Hepatocyte (in vitro differentiated cells): Measurements from ENCODE around the gene UBASH3A. TPM values are rescaled to one million over a fixed set of nuclear protein-coding genes. Genes with fewer than 3 reads are reported as not detected.

Source experiments
- DNase-seq: peaks from one replicate; pipeline ENCODE4 v3.0.0-alpha.2; 2016; ENCODE audit warnings: low spot score
- H2AFZ ChIP-seq: fragments of 200-600 bp; sonication (generic); 2 replicates; pipeline ENCODE4 v1.6.0; 2016; ENCODE audit warnings: antibody characterized with exemption, mild to moderate bottlenecking
- H3K27ac ChIP-seq: fragments of 200-600 bp; sonication (generic); 2 replicates; pipeline ENCODE4 v1.5.1; 2016; ENCODE audit warnings: mild to moderate bottlenecking
- H3K27me3 ChIP-seq: fragments of 200-600 bp; sonication (generic); 2 replicates; pipeline ENCODE4 v1.6.1; 2016
- H3K36me3 ChIP-seq: fragments of 200-600 bp; sonication (generic); replicated peaks from 2 replicates; pipeline ENCODE4 v1.5.1; 2016; ENCODE audit warnings: low read depth; ENCODE audit not compliant: insufficient read depth
- H3K4me1 ChIP-seq: fragments of 200-600 bp; sonication (generic); 2 replicates; pipeline ENCODE4 v1.5.1; 2016; ENCODE audit warnings: mild to moderate bottlenecking, moderate library complexity; ENCODE audit not compliant: insufficient read depth
- H3K4me2 ChIP-seq: fragments of 200-600 bp; sonication (generic); 2 replicates; pipeline ENCODE4 v1.6.0; 2016
- H3K4me3 ChIP-seq: fragments of 200-600 bp; sonication (generic); 2 replicates; pipeline ENCODE4 v1.5.1; 2016; ENCODE audit warnings: mild to moderate bottlenecking
- H3K79me2 ChIP-seq: fragments of 200-600 bp; sonication (generic); 2 replicates; pipeline ENCODE4 v1.6.0; 2017; ENCODE audit warnings: mild to moderate bottlenecking
- H3K9me2 ChIP-seq: fragments of 200-600 bp; sonication (generic); replicated peaks from 2 replicates; pipeline ENCODE4 v1.6.0; 2017; ENCODE audit warnings: mild to moderate bottlenecking; ENCODE audit not compliant: insufficient read depth
- H3K9me3 ChIP-seq: fragments of 200-600 bp; sonication (generic); 2 replicates; pipeline ENCODE4 v1.5.1; 2016; ENCODE audit warnings: low read depth, mild to moderate bottlenecking
- H4K20me1 ChIP-seq: fragments of 200-600 bp; sonication (generic); 2 replicates; pipeline ENCODE4 v1.6.0; 2016; ENCODE audit warnings: mild to moderate bottlenecking; ENCODE audit not compliant: insufficient read depth, poor library complexity, severe bottlenecking
- EZH2 ChIP-seq: fragments of 200-600 bp; sonication (generic); IDR thresholded peaks from 2 replicates; pipeline ENCODE4 v1.6.1; 2016; ENCODE audit warnings: antibody characterized with exemption, mild to moderate bottlenecking, borderline replicate concordance
- EZH2phosphoT487 ChIP-seq: fragments of 200-600 bp; sonication (generic); IDR thresholded peaks from one replicate; pipeline ENCODE4 v1.6.1; 2018; ENCODE audit warnings: antibody characterized with exemption, mild to moderate bottlenecking, low read depth, moderate library complexity; ENCODE audit not compliant: unreplicated experiment, severe bottlenecking
- WGBS: methylation state at CpG from one replicate; pipeline ENCODE4 v1.1.6; 2016; ENCODE audit warnings: low lambda C conversion rate; ENCODE audit errors: missing lambda C conversion rate; 5-methylcytosine and 5-hydroxymethylcytosine counted together
- polyA plus RNA-seq: library from polyadenylated mRNA; unstranded; fragments of >200 nt; fragmentation: Nextera tagmentation; extraction: Ambion mirVana; gene quantifications from 2 replicates; pipeline ENCODE4 v1.2.1, GENCODE V29; 2016
- total RNA-seq: library from RNA; depleted of rRNA; stranded (reverse); fragments of >200 nt; gene quantifications from 2 replicates; pipeline ENCODE4 v1.2.3, GENCODE V29; 2014
- TF ChIP-seq, protein P1 (sequence below): fragments of 200-600 bp; sonication (generic); IDR thresholded peaks from 2 replicates; pipeline ENCODE4 v1.5.1; 2016; ENCODE audit warnings: antibody characterized with exemption, mild to moderate bottlenecking; ENCODE audit not compliant: poor library complexity

The UBASH3A gene, protein sequence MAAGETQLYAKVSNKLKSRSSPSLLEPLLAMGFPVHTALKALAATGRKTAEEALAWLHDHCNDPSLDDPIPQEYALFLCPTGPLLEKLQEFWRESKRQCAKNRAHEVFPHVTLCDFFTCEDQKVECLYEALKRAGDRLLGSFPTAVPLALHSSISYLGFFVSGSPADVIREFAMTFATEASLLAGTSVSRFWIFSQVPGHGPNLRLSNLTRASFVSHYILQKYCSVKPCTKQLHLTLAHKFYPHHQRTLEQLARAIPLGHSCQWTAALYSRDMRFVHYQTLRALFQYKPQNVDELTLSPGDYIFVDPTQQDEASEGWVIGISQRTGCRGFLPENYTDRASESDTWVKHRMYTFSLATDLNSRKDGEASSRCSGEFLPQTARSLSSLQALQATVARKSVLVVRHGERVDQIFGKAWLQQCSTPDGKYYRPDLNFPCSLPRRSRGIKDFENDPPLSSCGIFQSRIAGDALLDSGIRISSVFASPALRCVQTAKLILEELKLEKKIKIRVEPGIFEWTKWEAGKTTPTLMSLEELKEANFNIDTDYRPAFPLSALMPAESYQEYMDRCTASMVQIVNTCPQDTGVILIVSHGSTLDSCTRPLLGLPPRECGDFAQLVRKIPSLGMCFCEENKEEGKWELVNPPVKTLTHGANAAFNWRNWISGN
- total RNA-seq: not detected in 2 replicates
- polyA plus RNA-seq: not detected in 2 replicates

DNA sequence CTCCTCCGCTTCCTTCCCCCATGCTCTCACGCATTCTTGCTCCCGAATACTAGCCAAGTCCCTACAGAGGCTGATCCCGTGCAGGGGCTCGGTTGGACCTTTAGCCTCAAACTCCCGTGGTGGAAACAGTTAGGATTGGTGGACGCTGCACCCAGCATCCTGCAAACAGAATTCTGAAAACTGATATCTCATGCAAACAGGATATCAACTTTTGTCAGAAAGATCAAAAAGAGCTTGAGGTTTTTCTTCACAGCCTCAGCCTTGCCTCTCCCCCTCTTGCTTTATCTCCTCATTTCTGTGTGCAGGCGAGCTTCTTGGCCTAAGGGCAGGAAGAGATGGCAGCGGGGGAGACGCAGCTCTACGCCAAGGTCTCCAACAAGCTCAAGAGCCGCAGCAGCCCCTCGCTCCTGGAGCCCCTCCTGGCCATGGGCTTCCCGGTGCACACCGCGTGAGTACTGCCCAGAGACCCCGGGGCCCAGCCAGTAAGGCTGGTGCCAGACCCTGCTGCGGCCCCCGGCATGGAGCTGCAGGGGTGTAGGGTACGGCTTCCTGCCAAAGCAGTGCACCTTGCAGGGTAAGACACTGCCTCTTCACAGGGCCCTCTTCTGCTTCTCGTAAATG is at the start of gene UBASH3A:
TSS of gene UBASH3A (plus strand) at position 292 of the 621 bp plus-strand sequence. CDS start at position 336, 44 bp downstream.
- H4K20me1 ChIP-seq: no peaks in the 10 kb centered on the region
- TF ChIP-seq EZH2phosphoT487 (no peak), EZH2 (no peak)
- TF ChIP-seq, protein P1, sequence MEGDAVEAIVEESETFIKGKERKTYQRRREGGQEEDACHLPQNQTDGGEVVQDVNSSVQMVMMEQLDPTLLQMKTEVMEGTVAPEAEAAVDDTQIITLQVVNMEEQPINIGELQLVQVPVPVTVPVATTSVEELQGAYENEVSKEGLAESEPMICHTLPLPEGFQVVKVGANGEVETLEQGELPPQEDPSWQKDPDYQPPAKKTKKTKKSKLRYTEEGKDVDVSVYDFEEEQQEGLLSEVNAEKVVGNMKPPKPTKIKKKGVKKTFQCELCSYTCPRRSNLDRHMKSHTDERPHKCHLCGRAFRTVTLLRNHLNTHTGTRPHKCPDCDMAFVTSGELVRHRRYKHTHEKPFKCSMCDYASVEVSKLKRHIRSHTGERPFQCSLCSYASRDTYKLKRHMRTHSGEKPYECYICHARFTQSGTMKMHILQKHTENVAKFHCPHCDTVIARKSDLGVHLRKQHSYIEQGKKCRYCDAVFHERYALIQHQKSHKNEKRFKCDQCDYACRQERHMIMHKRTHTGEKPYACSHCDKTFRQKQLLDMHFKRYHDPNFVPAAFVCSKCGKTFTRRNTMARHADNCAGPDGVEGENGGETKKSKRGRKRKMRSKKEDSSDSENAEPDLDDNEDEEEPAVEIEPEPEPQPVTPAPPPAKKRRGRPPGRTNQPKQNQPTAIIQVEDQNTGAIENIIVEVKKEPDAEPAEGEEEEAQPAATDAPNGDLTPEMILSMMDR: no peak
- no peak within 1 kb of the TSS for H2AFZ ChIP-seq
- H3K79me2 ChIP-seq: no peaks in the 10 kb centered on the region
- H3K27me3 ChIP-seq: no peaks in the 10 kb centered on the region
- no peak within 1 kb of the TSS for H3K4me3 ChIP-seq
- H3K9me3 ChIP-seq: no peaks in the 10 kb centered on the region
- H3K9me2 ChIP-seq: no peaks in the 10 kb centered on the region
- WGBS: 80% methylated on average over 21 of the region's 21 CpGs
- no peak within 1 kb of the TSS for H3K4me2 ChIP-seq
- H3K4me1 ChIP-seq: peaks cover 11% of the 10 kb centered on the region
- no peak for DNase-seq
- no peaks in the 10 kb centered on the region for H3K36me3 ChIP-seq
- no peak within 1 kb of the TSS for H3K27ac ChIP-seq

DNA sequence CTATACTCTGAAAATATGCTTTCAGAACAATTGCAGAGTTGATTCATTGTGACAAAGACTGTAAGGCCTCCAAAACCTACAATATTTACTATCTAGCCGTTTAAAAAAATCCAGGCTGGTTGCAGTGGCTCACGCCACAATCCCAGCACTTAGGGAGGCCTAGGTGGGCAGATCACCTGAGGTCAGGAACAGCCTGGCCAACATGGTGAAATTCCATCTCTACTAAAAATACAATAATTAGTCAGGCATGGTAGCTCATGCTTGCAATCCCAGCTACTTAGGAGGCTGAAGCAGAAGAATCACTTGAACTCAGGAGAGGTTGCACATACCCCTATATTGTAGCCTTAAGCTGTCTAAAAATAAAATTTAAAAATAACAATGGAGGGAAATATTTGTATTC is 47.7 kb upstream of the UBASH3A start:
- H3K4me3 ChIP-seq: no peak overlapping the region
- H4K20me1 ChIP-seq: no peaks in the 10 kb centered on the region
- no peaks in the 10 kb centered on the region for H3K27me3 ChIP-seq
- H3K4me1 ChIP-seq: no peaks in the 10 kb centered on the region
- 94% methylated on average over 2 of the region's 2 CpGs for WGBS
- H3K9me2 ChIP-seq: no peaks in the 10 kb centered on the region
- no peak for DNase-seq
- no peak overlapping the region for H2AFZ ChIP-seq
- TF ChIP-seq EZH2phosphoT487 (no peak), EZH2 (no peak)
- TF ChIP-seq, protein P1: no peak
- H3K79me2 ChIP-seq: no peaks in the 10 kb centered on the region
- H3K9me3 ChIP-seq: no peaks in the 10 kb centered on the region
- no peak overlapping the region for H3K4me2 ChIP-seq
- no peaks in the 10 kb centered on the region for H3K36me3 ChIP-seq
- H3K27ac ChIP-seq: no peak overlapping the region

DNA sequence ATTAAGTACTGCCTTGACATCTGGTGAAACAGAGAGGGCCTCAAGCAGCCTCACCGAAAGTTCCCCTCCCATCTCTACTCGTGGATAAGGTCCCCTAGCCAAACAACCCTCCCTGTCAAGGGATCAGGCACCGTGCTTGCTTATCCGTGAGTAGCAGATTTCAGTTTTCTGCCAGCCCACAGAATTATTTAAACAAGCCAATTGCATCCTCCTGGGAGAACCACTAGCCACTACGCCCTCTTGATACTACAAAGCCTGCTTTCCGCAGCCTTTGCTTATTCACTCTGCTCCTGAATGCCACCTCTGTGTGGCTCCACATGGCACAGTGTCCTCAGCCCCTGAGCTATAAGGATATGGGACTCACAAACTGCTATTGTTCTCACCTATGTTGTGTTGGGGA is 47.1 kb upstream of the UBASH3A start:
- DNase-seq: no peak
- no peaks in the 10 kb centered on the region for H4K20me1 ChIP-seq
- no peak overlapping the region for H3K4me3 ChIP-seq
- no peaks in the 10 kb centered on the region for H3K36me3 ChIP-seq
- no peaks in the 10 kb centered on the region for H3K9me3 ChIP-seq
- no peaks in the 10 kb centered on the region for H3K9me2 ChIP-seq
- H3K27me3 ChIP-seq: no peaks in the 10 kb centered on the region
- H2AFZ ChIP-seq: no peak overlapping the region
- H3K27ac ChIP-seq: no peak overlapping the region
- no peaks in the 10 kb centered on the region for H3K79me2 ChIP-seq
- H3K4me1 ChIP-seq: no peaks in the 10 kb centered on the region
- TF ChIP-seq, protein P1: no peak
- TF ChIP-seq EZH2 (no peak), EZH2phosphoT487 (no peak)
- no peak overlapping the region for H3K4me2 ChIP-seq
- WGBS: 55% methylated on average over 6 of the region's 6 CpGs
